Measurements from ENCODE around the gene MBD2. TPM values are rescaled to one million over a fixed set of nuclear protein-coding genes. Genes with fewer than 3 reads are reported as not detected.

The MBD2 gene
- total and polyA plus RNA-seq, 2 donors from 2014 or later: 79.1 to 123 TPM

GRCh38 chr18:54254265-54254758 is 29.8 kb upstream of the MBD2 start:
- no peak for FAIRE-seq
- TF ChIP-seq CTCF (IDR thresholded peaks at IDR 0.05; ENCODE audit: borderline replicate concordance, extremely low read depth, insufficient read depth): no peak
- Histone ChIP-seq H3K4me3 (ENCODE audit: low read length in 3 of 3) (peak overlapping the region in 2 of 3 donors; percentile 25 to 52), H3K36me3 (ENCODE audit: control insufficient read depth in 2 of 3, insufficient read depth in 3 of 3, low read length in 3 of 3) (no peaks in the 10 kb centered on the region), H3K27ac (ENCODE audit: low read depth in 2 of 2, low read length in 2 of 2) (no peak overlapping the region), H3K9ac (ENCODE audit: low read length in 3 of 3) (no peak overlapping the region), H3K27me3 (ENCODE audit: control insufficient read depth, insufficient read depth, low read length) (no peaks in the 10 kb centered on the region), H3K4me1 (ENCODE audit: control insufficient read depth in 2 of 3, insufficient read depth in 2 of 3, low read depth in 1 of 3, low read length in 3 of 3) (peaks cover 0 to 8% (median 0%) of the 10 kb centered on the region in 3 donors), H3K9me3 (ENCODE audit: control insufficient read depth in 2 of 3, insufficient read depth in 1 of 3, low read length in 3 of 3) (no peaks in the 10 kb centered on the region)
- peak in 3 of 5 donors; percentile 35 to 58 (median 48) for DNase-seq
- intact Hi-C loops (cut with DNase I): no loop called here

DNA sequence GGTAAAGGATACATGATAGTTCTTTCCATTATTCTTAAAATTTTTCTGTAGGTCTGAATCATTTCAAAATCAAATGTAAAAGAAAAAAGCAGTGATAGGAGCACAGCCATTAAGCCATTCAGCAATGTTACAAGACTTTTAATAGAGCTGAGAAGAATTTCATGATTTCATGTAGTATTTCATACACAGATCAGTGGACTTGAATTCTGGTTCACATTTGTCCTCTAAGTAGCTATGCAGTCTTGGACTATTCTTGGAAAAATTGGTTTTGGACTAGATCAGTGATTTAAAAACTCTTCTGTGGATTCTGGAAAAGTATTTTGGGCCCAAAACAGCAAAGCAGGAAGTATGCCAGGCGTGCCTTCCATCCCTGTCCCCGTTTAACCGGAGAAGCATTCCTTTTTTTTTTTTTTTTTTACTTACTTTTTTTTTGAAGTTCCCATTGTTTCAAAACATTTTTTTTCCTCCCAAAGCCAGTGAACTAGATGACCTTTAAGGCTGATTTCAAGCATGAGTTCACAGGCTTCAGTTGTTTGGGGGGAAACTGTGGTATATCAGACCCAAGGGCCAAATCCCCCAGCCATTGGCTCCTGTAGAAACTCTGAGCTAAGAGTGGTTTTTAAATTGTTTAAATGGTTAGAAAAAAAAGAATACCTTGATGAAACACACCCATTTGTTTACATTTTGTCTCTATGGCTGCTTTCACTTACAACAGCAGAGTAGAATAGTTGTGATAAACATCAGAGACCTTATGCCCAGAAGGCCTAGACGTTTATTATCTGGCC is 27.3 kb upstream of the MBD2 start:
- intact Hi-C loops (cut with DNase I): no loop called here
- H3K27ac ChIP-seq (ENCODE audit: low read depth in 2 of 2, low read length in 2 of 2): no peak overlapping the region
- H3K9ac ChIP-seq (ENCODE audit: low read length in 3 of 3): no peak overlapping the region
- no peak for FAIRE-seq
- DNase-seq: no peak
- no peaks in the 10 kb centered on the region for H3K9me3 ChIP-seq (ENCODE audit: control insufficient read depth in 2 of 3, insufficient read depth in 1 of 3, low read length in 3 of 3)
- H3K4me1 ChIP-seq (ENCODE audit: control insufficient read depth in 2 of 3, insufficient read depth in 2 of 3, low read depth in 1 of 3, low read length in 3 of 3): peaks cover 0 to 8% (median 0%) of the 10 kb centered on the region in 3 donors
- H3K4me3 ChIP-seq (ENCODE audit: low read length in 3 of 3): no peak overlapping the region
- no peaks in the 10 kb centered on the region for H3K27me3 ChIP-seq (ENCODE audit: control insufficient read depth, insufficient read depth, low read length)
- H3K36me3 ChIP-seq (ENCODE audit: control insufficient read depth in 2 of 3, insufficient read depth in 3 of 3, low read length in 3 of 3): no peaks in the 10 kb centered on the region
- TF ChIP-seq CTCF (IDR thresholded peaks at IDR 0.05; ENCODE audit: borderline replicate concordance, extremely low read depth, insufficient read depth): no peak

GRCh38 chr18:54250846-54251261 is 26.4 kb upstream of the MBD2 start:
- TF ChIP-seq CTCF (IDR thresholded peaks at IDR 0.05; ENCODE audit: borderline replicate concordance, extremely low read depth, insufficient read depth): no peak
- H3K27ac ChIP-seq (ENCODE audit: low read depth in 2 of 2, low read length in 2 of 2): no peak overlapping the region
- FAIRE-seq (no peak), DNase-seq (no peak)
- H3K4me3 ChIP-seq (ENCODE audit: low read length in 3 of 3): no peak overlapping the region
- no peak overlapping the region for H3K9ac ChIP-seq (ENCODE audit: low read length in 3 of 3)
- peaks cover 0 to 8% (median 0%) of the 10 kb centered on the region in 3 donors for H3K4me1 ChIP-seq (ENCODE audit: control insufficient read depth in 2 of 3, insufficient read depth in 2 of 3, low read depth in 1 of 3, low read length in 3 of 3)
- intact Hi-C loops (cut with DNase I): no loop called here
- no peaks in the 10 kb centered on the region for H3K9me3 ChIP-seq (ENCODE audit: control insufficient read depth in 2 of 3, insufficient read depth in 1 of 3, low read length in 3 of 3)
- no peaks in the 10 kb centered on the region for H3K36me3 ChIP-seq (ENCODE audit: control insufficient read depth in 2 of 3, insufficient read depth in 3 of 3, low read length in 3 of 3)
- no peaks in the 10 kb centered on the region for H3K27me3 ChIP-seq (ENCODE audit: control insufficient read depth, insufficient read depth, low read length)
